HG03159 (cell line): Measurements from ENCODE around the gene BCOR.

ENCODE experiments used
- ATAC-seq: cut with Tn5 transposase; IDR thresholded peaks from one replicate; pipeline ENCODE4 v1.9.1; 2021; ENCODE audit warnings: mild to moderate bottlenecking, moderate library complexity; ENCODE audit not compliant: unreplicated experiment

The BCOR gene

GRCh38 chrX:40099055-40099958, 1.5 kb upstream of the BCOR start:
- ATAC-seq: peak; percentile 35

GRCh38 chrX:40098264-40099054, 701 bp upstream of the BCOR start:
- ATAC-seq: peak; percentile 31

- ATAC-seq: no peak
Measured at GRCh38 chrX:40097141-40097503, 636 bp downstream of the BCOR start.

GRCh38 chrX:40096395-40097091, 1.2 kb downstream of the BCOR start:
- ATAC-seq: no peak

- ATAC-seq: no peak
Measured at GRCh38 chrX:40095583-40096394, 2.0 kb downstream of the BCOR start.

GRCh38 chrX:40094900-40095582, 2.7 kb downstream of the BCOR start:
- no peak for ATAC-seq

GRCh38 chrX:40094041-40094899, 3.5 kb downstream of the BCOR start:
- ATAC-seq: no peak

GRCh38 chrX:40093586-40093985, 4.2 kb downstream of the BCOR start:
- no peak for ATAC-seq

GRCh38 chrX:40092808-40093435, 4.8 kb downstream of the BCOR start:
- ATAC-seq: no peak

- no peak for ATAC-seq
Measured at GRCh38 chrX:40091691-40092421, 5.9 kb downstream of the BCOR start.

- ATAC-seq: no peak
Measured at GRCh38 chrX:40090961-40091360, 6.8 kb downstream of the BCOR start.

GRCh38 chrX:40090050-40090804, 7.5 kb downstream of the BCOR start:
- no peak for ATAC-seq

GRCh38 chrX:40088803-40089540, 8.8 kb downstream of the BCOR start:
- ATAC-seq: no peak

GRCh38 chrX:40088299-40088625, 9.5 kb downstream of the BCOR start:
- ATAC-seq: no peak

- no peak for ATAC-seq
Measured at GRCh38 chrX:40087425-40088298, 10.1 kb downstream of the BCOR start.
